Brain microvascular endothelial cell (primary cell): ENCODE measurements around the gene COX8A.

ENCODE experiments used
- DNase-seq: peaks from one replicate; pipeline ENCODE4 v3.0.0-alpha.2; 2020
- H3K27ac ChIP-seq: fragments of 250-450 bp; sonication (Bioruptor Pico); 2 replicates; pipeline ENCODE4 v1.5.1; 2020; ENCODE audit warnings: mild to moderate bottlenecking, moderate library complexity
- H3K27me3 ChIP-seq: fragments of 250-450 bp; sonication (Bioruptor Pico); replicated peaks from 2 replicates; pipeline ENCODE4 v1.5.1; 2020; ENCODE audit warnings: mild to moderate bottlenecking
- H3K36me3 ChIP-seq: fragments of 250-450 bp; sonication (Bioruptor Pico); replicated peaks from 2 replicates; pipeline ENCODE4 v1.5.1; 2020; ENCODE audit warnings: mild to moderate bottlenecking
- H3K4me3 ChIP-seq: 2 replicates; pipeline ENCODE4 v1.5.1; 2011; ENCODE audit warnings: low read depth, mild to moderate bottlenecking, control low read depth, low read length, moderate library complexity
- CTCF ChIP-seq: IDR thresholded peaks from 2 replicates; pipeline ENCODE4 v1.5.1; 2011; ENCODE audit warnings: low read depth, mild to moderate bottlenecking, moderate library complexity, low read length, control low read depth, inconsistent platforms; ENCODE audit errors: missing control alignments
- in situ Hi-C: cut with HindIII; loops from 2 replicates; pipeline ENCODE4 v1.10.0; 2017; ENCODE audit warnings: low sequenced_read_pairs, low pct_ligation_motif_present

The COX8A gene

GRCh38 chr11:64021757-64022093 is 47.3 kb downstream of the COX8A start:
- no peaks in the 10 kb centered on the region for H3K27me3 ChIP-seq
- in situ Hi-C loops = no loop called here
- H3K36me3 ChIP-seq = no peaks in the 10 kb centered on the region
- no peak for DNase-seq
- no peak overlapping the region for H3K4me3 ChIP-seq
- no peak overlapping the region for H3K27ac ChIP-seq
- TF ChIP-seq CTCF = no peak

GRCh38 chr11:64022125-64022784 is 47.8 kb downstream of the COX8A start:
- no peak for TF ChIP-seq CTCF
- in situ Hi-C loops = no loop called here
- DNase-seq = no peak
- H3K36me3 ChIP-seq = no peaks in the 10 kb centered on the region
- H3K27ac ChIP-seq = no peak overlapping the region
- H3K27me3 ChIP-seq = no peaks in the 10 kb centered on the region
- H3K4me3 ChIP-seq = no peak overlapping the region

- Histone ChIP-seq H3K27me3 (no peaks in the 10 kb centered on the region), H3K4me3 (no peak overlapping the region), H3K27ac (no peak overlapping the region), H3K36me3 (no peaks in the 10 kb centered on the region)
- DNase-seq = no peak
- in situ Hi-C loops = no loop called here
- TF ChIP-seq CTCF = no peak
Measured at GRCh38 chr11:64023712-64024710, 49.6 kb downstream of the COX8A start.

GRCh38 chr11:64025205-64025604 is 50.8 kb downstream of the COX8A start:
- Histone ChIP-seq H3K4me3 (no peak overlapping the region), H3K27me3 (no peaks in the 10 kb centered on the region), H3K36me3 (no peaks in the 10 kb centered on the region), H3K27ac (no peak overlapping the region)
- no peak for TF ChIP-seq CTCF
- in situ Hi-C loops = no loop called here
- DNase-seq = no peak
